HG03571 (cell line): ENCODE measurements around the gene PDE9A.
"Not testable (repeated sequence)": the region's sequence is repeated elsewhere in the genome, so short reads cannot be mapped to it uniquely, and the experiment has no call there.

Source experiments
- ATAC-seq: cut with Tn5 transposase; IDR thresholded peaks from one replicate; pipeline ENCODE4 v1.9.1; 2021; ENCODE audit not compliant: unreplicated experiment

PDE9A gene

GRCh38 chr21:42653231-42654061 lies at the start of gene PDE9A:
PDE9A (plus strand) TSS chr21:42653621; CDS start chr21:42653815, 194 bp downstream.
- ATAC-seq = no peak

GRCh38 chr21:42607102-42607501 lies 46.3 kb upstream of the PDE9A start:
- ATAC-seq = no peak

- ATAC-seq = no peak
Measured at GRCh38 chr21:42607525-42608102, 45.8 kb upstream of the PDE9A start.

- ATAC-seq = no peak
Measured at GRCh38 chr21:42608446-42608845, 45.0 kb upstream of the PDE9A start.

- ATAC-seq = no peak
Measured at GRCh38 chr21:42609811-42610210, 43.6 kb upstream of the PDE9A start.

GRCh38 chr21:42611852-42612251 lies 41.6 kb upstream of the PDE9A start:
- ATAC-seq = no peak

GRCh38 chr21:42612390-42612789 lies 41.0 kb upstream of the PDE9A start:
- ATAC-seq = no peak

- no peak for ATAC-seq
Measured at GRCh38 chr21:42613756-42614155, 39.7 kb upstream of the PDE9A start.

- ATAC-seq = no peak
Measured at GRCh38 chr21:42614396-42614795, 39.0 kb upstream of the PDE9A start.

- no peak for ATAC-seq
Measured at GRCh38 chr21:42614811-42615351, 38.5 kb upstream of the PDE9A start.

- ATAC-seq = not testable (repeated sequence)
Measured at GRCh38 chr21:42615377-42615776, 38.0 kb upstream of the PDE9A start.

GRCh38 chr21:42615924-42616323 lies 37.5 kb upstream of the PDE9A start:
- ATAC-seq = no peak

- ATAC-seq = no peak
Measured at GRCh38 chr21:42616446-42616845, 37.0 kb upstream of the PDE9A start.

GRCh38 chr21:42616941-42617340 lies 36.5 kb upstream of the PDE9A start:
- ATAC-seq = no peak

GRCh38 chr21:42617486-42617885 lies 35.9 kb upstream of the PDE9A start:
- ATAC-seq = no peak

GRCh38 chr21:42618707-42619102 lies 34.7 kb upstream of the PDE9A start:
- no peak for ATAC-seq

- no peak for ATAC-seq
Measured at GRCh38 chr21:42619166-42619565, 34.3 kb upstream of the PDE9A start.

GRCh38 chr21:42619841-42620240 lies 33.6 kb upstream of the PDE9A start:
- ATAC-seq = no peak

GRCh38 chr21:42621166-42621818 lies 32.1 kb upstream of the PDE9A start:
- ATAC-seq = no peak

- no peak for ATAC-seq
Measured at GRCh38 chr21:42621819-42622177, 31.6 kb upstream of the PDE9A start.

- no peak for ATAC-seq
Measured at GRCh38 chr21:42622284-42622683, 31.1 kb upstream of the PDE9A start.

GRCh38 chr21:42623694-42624093 lies 29.7 kb upstream of the PDE9A start:
- ATAC-seq = no peak
